NCI-H524 treated with DMSO at 0.1 percent for 48 hours (cell line): ENCODE measurements around the gene DGCR8.

Experiments
- DNase-seq: peaks from one replicate; lab custom pipeline; 2025; lab: John Stamatoyannopoulos, UW

The DGCR8 gene

DNA sequence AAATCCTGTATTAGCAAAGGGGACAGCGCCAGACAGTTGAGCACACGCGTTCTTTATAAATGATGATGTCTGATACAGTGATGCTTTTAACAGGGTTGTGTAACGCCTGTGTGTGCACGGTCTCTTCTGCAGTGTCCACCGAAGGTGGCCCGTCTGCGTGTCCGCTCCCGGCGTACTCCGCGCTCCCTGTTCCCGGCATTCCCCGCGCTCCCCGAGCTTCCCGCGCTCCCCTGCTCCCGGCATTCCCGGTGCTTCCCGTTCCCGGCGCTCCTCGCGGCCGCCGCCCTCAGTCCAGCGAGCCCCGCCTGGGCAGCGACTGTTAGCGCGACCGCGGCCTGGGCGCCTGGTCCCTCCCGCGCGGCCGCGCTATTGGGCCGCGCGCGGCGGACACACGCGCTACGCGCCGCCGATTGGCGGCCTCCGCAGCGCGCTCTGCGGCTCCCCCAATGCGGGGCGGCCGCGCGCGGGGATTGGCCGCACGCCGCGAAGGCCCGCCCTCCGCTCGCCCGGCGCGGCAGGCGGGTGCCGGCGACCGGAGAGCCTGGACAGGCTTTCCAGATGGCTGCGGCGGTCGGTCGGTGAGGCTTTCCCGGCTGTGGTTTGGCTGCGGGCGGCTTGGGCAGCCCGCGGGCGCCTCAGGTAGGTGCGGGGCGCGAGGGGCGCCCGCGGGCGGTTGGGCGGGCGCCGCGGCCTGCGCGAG lies at the start of gene DGCR8:
Gene DGCR8 (plus strand): TSS at position 497 of the 700 bp plus-strand sequence. CDS start 5,723 bp downstream, outside the sequence.
- peak; percentile 72 for DNase-seq

DNA sequence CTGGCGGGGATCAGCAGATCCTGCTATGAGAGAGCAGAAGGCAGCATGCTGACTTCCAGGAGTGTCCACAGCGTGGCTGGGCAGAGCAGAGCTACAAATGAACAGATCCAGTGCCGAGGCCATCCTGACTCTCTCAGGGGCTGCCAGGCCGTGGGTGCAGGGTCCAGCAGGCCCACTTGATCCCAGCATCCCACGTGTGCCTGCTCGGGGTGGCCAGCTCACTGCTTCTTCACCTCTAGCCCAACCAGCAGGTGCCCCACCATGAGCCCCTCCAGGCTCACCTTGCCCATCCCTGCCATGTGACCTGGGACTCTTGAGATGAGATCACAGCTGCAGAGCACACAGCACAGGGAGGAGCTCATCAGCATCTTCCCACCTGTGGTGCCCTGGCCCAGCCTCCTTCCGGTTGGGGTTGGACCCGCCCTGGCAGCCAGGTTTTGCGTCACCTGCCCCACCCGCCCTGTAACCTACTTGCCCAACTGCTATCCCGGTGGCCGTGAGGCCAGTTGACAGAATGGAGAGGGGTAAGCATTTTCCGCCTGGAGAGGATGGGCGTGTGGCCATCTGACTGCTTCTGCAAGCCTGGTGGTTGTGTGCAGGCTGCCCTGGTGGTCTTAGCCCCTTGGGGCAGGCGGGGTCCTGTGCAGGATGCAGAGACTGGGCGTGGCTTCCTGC lies 48.2 kb upstream of the DGCR8 start:
- DNase-seq = no peak

GRCh38 chr22:20032407-20032991 lies 47.5 kb upstream of the DGCR8 start:
- no peak for DNase-seq

- no peak for DNase-seq
Measured at GRCh38 chr22:20033045-20033706, 46.9 kb upstream of the DGCR8 start.

DNA sequence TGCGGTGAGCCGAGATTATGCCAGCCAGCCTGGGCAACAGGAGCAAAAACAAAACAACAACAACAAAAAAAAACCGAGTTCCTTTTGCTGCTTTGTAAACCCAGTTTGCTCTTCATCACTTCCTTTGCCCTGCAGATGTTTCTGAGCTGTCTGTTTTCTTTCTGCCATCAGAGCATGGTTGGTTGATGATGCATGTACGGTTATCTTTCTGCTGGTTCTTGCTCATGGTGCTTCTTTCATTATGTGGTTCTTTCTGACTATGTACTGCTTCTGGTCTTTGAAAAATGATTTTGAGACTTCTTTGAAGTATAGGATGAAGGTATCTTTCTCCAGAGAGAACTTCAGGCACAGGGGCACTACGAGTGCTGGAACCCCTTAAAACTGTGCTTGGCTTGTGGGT lies 45.9 kb upstream of the DGCR8 start:
- DNase-seq = no peak

GRCh38 chr22:20035375-20036083 lies 44.5 kb upstream of the DGCR8 start:
- no peak for DNase-seq

- no peak for DNase-seq
Measured at GRCh38 chr22:20036084-20036482, 44.0 kb upstream of the DGCR8 start.

GRCh38 chr22:20036535-20037392 lies 43.3 kb upstream of the DGCR8 start:
- DNase-seq = no peak

DNA sequence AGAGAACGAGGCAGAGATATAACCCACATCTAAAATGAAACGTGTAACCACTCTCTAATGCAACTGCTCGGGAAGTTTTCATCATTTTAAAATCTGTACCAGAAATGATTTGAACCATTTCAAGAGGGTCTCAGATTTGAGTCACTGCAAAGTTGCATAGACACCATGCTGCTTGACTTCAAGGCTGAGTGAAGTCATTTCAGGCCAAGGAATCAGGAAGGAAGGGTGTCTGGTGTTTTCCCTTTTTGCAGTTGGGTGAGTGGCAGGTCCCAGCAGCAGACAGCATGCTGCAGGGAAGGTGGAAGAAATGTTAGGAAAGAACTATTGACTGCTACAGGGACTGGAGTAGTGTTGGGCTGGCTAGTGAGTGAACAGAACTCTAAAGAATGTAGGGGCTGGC lies 42.6 kb upstream of the DGCR8 start:
- DNase-seq = no peak

DNA sequence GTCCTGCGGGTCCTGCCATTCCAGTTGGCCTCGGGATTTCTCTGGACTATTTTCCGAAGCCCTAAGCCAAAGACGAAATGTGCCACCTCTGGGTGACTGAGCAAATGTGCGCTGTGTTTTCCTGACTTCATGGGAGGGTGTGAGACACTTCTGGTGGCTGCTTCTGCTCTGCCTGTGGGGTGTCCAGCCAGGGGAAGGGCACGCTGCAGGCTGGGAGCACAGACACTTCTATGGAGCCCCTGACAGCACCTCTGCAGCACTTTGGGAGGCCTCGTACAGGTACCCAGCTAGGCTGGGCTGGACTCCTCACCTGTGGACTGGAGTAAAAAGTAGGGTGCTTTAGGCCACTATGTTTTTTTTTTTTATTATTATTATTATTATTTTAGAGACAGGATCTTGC lies 41.5 kb upstream of the DGCR8 start:
- no peak for DNase-seq

DNA sequence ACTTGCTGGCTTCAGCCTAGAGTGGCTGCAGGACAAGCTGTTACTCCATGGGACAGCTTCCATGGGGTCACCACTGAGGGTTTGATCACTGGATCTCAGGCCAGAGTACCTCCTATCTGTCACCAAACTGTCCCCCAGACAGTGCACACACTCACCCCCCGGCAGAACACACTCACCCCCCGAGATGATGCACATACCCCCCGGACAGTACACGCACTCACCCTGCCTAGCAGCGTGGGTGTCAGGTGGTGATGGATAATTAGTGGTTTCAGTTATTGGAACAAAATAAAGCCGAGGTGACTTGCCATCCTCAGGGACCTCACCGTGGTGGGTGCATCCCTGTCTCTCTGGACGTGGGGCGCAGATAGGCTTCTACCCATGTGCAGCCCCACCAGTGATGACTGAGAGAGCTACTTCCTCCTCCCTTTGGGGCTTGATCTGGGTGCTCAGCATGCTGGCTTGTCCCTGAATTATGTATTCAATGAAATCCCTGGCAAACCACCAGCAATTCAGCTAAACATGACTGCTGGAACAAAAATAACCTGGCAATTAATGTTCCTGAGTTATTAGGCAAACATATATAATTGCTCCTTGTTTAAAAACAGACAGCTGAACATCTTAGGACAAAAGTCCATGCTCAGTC lies 40.2 kb upstream of the DGCR8 start:
- DNase-seq = no peak

DNA sequence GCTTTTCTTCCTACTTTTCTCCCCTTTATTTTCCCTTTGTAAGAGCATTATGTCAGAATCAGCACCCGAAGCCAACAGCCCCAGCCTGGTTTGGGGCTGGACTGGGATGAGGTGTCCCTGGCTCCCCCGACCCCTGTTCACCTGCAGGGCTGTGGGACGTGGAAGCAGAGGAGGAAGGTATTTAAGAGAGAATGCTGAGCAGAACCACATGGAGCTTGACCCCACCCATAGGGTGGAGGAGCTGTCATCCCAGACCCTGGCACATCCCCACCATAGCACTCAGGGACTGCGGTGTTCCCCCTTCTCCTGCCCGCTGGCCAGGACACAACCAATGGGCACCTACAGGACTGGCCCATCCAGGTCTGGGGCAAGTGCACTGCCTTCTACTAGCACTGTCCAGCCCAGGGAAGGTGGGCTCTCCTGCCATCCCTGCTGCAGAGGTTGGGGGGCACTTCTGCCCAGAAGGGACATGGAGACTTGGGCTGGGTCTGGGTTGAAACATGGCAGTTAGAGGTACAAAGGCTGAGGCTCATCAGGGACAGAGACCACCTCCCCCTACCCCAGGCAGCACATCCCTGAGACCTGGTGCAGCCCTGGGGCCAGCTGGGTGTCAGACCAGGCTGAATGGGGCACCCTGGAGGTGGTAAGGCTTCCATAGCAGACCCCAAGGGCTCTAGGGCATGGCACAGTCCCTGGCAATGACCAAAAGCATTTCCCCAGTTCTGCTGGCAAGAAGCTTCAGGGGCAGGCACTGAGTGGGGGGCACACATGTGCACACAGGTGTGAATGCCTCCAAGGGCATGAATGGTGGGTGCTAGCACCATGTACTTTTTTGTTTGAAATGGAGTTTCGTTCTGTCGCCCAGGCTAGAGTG lies 39.5 kb upstream of the DGCR8 start:
- DNase-seq = no peak

- DNase-seq = no peak
Measured at GRCh38 chr22:20043057-20043996, 36.7 kb upstream of the DGCR8 start.

GRCh38 chr22:20043997-20044342 lies 36.1 kb upstream of the DGCR8 start:
- DNase-seq = no peak

GRCh38 chr22:20044495-20045151 lies 35.4 kb upstream of the DGCR8 start:
- no peak for DNase-seq

DNA sequence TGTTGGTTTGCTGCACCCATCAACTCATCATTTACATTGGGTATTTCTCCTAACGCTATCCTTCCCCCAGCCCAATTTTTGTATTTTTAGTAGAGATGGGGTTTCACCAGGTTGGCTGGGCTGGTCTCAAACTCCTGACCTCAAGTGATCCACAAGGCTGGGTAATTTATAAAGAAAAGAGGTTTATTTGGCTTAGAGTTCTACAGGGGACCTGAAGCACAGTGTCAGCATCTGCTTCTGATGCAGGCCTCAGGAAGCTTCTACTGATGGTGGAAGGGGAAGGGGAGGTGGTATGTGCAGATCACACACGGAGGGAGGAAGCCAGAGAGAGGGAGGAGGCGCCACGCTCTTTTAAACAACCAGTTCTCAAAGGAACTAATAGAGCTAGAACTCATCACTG lies 33.3 kb upstream of the DGCR8 start:
- no peak for DNase-seq

DNA sequence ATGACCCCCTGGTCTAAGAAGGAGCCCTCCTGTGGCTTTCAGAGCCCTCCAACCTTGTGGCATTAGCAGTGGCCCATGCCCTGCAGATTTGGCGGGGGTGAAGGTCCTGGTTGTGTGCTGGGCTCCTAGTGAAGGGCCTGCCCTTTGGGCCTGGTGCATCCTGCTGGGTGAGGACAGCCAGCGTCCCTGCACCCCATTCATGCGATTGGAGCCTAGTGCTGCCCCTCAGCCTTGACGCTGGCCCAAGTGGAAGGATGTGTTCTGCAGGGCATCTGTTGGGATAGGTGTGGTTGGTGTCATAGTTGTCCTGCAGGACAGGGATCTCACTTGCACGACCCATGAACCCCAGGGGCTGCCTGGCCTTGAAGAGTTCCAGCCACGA lies 28.1 kb upstream of the DGCR8 start:
- no peak for DNase-seq
